Activated CD4-positive, CD25-positive, alpha-beta regulatory T cell treated with anti-CD3 and anti-CD28 coated beads, Interleukin-2, amount 50 U/mL, for 72 hours (primary cell): ENCODE data around the gene FADD.

Experiments
- DNase-seq: peaks from one replicate; pipeline ENCODE4 v3.0.0; 2021

The FADD gene

GRCh38 chr11:70241709-70242108 lies 38.6 kb downstream of the FADD start:
- no peak for DNase-seq

DNA sequence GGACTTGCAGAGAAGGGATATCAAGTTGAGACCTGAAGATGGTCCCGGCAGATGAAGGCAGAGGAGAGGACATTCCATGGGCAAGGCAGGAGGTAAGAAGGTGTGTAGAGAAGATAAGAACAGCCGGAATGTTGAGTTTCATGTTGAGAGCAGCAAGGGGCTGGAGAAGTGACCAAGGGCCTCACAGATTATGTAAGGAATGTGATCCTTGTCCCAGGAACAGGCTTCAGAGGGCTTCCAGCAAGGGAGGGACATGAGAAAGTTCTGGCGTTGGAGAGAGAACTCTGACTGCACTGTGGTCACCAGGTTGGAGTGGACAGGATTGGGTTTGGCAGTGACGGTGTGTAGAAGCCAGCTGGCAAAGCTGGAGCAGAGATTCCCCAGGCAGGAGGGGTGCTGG lies 39.8 kb downstream of the FADD start:
- no peak for DNase-seq

GRCh38 chr11:70243912-70244652 lies 41.0 kb downstream of the FADD start:
- DNase-seq: no peak

- DNase-seq: no peak
Measured at GRCh38 chr11:70244698-70245097, 41.6 kb downstream of the FADD start.

DNA sequence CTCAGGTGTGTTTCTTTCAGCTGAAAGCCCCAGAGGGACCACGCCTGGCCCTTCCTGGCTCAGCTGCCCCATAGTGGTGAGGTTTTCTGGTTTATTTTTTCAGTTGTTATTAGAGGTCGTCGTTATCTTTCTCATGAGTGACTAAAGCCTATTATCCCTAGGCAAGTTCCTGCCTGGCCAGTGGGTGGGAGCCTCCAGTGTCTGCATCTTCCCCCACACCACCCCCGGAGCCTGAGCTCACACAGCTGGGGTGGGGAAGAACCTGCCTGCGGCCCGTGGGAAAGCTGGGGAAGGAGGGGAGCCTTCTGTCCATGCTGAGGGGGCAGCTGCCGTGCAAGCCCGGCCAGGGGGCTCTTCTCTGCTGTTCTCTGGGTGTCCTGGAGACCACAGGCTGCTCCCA lies 43.1 kb downstream of the FADD start:
- DNase-seq: no peak

GRCh38 chr11:70247042-70247709 lies 44.1 kb downstream of the FADD start:
- no peak for DNase-seq

DNA sequence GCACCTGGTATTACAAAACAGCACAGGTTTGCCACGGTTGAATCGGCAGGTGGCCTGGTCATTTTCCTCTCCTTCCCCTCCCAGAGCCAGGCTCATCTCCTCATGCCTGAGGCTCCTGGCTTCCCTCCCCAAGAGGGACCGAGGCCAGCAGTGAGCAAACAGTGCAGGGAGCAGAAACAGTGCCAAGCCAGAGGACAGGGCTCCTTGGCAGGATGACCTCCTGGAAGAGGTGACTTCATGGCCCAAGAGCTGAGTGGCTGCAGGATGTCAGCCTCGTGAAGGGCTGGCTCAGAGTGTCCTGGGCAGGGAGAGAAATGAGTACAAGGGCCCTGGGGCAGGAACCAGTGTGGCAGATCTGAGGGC lies 44.6 kb downstream of the FADD start:
- DNase-seq: no peak

GRCh38 chr11:70250876-70251658 lies 48.0 kb downstream of the FADD start:
- no peak for DNase-seq

- no peak for DNase-seq
Measured at GRCh38 chr11:70251659-70252321, 48.7 kb downstream of the FADD start.

GRCh38 chr11:70252844-70253243 lies 49.7 kb downstream of the FADD start:
- no peak for DNase-seq

DNA sequence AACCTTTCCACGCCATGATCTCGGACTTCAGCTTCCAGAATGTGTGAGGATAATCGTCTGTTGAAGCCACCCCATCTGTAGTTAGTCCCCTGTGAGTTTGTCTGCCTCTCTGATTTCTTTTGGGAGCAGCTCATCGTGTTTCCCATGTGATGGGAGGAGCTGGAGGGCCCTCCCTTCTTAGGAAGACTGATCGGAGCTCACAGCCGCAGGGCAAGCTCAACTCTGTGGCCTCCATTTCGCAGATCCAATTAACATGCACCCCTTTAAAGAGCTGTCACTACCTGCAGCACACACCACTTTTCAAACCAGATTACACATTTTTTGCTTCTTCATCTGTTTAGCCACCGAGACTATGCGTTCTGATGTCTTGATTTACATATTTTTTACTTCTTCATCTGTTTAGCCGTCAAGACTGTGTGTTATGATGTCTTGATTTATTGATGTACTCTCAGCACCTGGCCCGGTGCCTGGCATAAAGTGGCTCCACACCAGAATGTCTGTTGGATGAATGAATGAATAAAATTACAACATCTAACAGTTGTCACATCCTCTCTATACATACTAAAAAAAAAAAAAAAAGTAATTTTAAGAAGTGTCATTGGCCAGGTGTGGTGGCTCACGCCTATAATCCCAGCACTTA lies 52.5 kb downstream of the FADD start:
- no peak for DNase-seq
